Neural crest cell (in vitro differentiated cells): Measurements from ENCODE around the gene FAM13A. TPM values are rescaled to one million over a fixed set of nuclear protein-coding genes. Genes with fewer than 3 reads are reported as not detected.

Experiments
- DNase-seq: peaks from one replicate; pipeline ENCODE4 v3.0.0; 2021; ENCODE audit warnings: low read depth, mixed read lengths, low spot score
- H3K27ac Mint-ChIP-seq: one replicate; pipeline ENCODE4 v1.8.0; 2021; ENCODE audit warnings: mild to moderate bottlenecking, mixed read lengths; ENCODE audit not compliant: unreplicated experiment
- H3K27me3 Mint-ChIP-seq: 2 replicates; pipeline ENCODE4 v1.8.0; 2021; ENCODE audit warnings: low read depth, mild to moderate bottlenecking, mixed read lengths
- H3K36me3 Mint-ChIP-seq: 2 replicates; pipeline ENCODE4 v1.8.0; 2021; ENCODE audit warnings: low read depth, mild to moderate bottlenecking, mixed read lengths
- H3K4me1 Mint-ChIP-seq: 2 replicates; pipeline ENCODE4 v1.8.0; 2021; ENCODE audit warnings: mixed read lengths
- H3K4me3 Mint-ChIP-seq: one replicate; pipeline ENCODE4 v1.8.0; 2021; ENCODE audit warnings: mild to moderate bottlenecking, mixed read lengths
- H3K9me3 Mint-ChIP-seq: 2 replicates; pipeline ENCODE4 v1.8.0; 2021; ENCODE audit warnings: mixed read lengths
- total RNA-seq: library from RNA; stranded (reverse); gene quantifications from 2 replicates; pipeline ENCODE4 v1.2.1, GENCODE V29; 2021
- TF ChIP-seq, protein P1 (sequence below): fragments of 200-600 bp; sonication (generic); conservative IDR thresholded peaks from 2 replicates; pipeline ENCODE4 v1.5.0; 2021; ENCODE audit warnings: antibody characterized with exemption, mild to moderate bottlenecking

Gene FAM13A
- total RNA-seq, 1 donor from 2014 or later: 18.1 TPM

- no peak overlapping the region for H3K4me3 Mint-ChIP-seq
- peaks cover 20% of the 10 kb centered on the region for H3K4me1 Mint-ChIP-seq
- H3K36me3 Mint-ChIP-seq: peaks cover 15% of the 10 kb centered on the region
- H3K9me3 Mint-ChIP-seq: peaks cover 3% of the 10 kb centered on the region
- no peaks in the 10 kb centered on the region for H3K27me3 Mint-ChIP-seq
- H3K27ac Mint-ChIP-seq: no peak overlapping the region
- DNase-seq: no peak
- TF ChIP-seq, protein P1, sequence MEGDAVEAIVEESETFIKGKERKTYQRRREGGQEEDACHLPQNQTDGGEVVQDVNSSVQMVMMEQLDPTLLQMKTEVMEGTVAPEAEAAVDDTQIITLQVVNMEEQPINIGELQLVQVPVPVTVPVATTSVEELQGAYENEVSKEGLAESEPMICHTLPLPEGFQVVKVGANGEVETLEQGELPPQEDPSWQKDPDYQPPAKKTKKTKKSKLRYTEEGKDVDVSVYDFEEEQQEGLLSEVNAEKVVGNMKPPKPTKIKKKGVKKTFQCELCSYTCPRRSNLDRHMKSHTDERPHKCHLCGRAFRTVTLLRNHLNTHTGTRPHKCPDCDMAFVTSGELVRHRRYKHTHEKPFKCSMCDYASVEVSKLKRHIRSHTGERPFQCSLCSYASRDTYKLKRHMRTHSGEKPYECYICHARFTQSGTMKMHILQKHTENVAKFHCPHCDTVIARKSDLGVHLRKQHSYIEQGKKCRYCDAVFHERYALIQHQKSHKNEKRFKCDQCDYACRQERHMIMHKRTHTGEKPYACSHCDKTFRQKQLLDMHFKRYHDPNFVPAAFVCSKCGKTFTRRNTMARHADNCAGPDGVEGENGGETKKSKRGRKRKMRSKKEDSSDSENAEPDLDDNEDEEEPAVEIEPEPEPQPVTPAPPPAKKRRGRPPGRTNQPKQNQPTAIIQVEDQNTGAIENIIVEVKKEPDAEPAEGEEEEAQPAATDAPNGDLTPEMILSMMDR: no peak
These were observed 268.6 kb downstream of the FAM13A start for GRCh38 chr4:88788424-88788823.

DNA sequence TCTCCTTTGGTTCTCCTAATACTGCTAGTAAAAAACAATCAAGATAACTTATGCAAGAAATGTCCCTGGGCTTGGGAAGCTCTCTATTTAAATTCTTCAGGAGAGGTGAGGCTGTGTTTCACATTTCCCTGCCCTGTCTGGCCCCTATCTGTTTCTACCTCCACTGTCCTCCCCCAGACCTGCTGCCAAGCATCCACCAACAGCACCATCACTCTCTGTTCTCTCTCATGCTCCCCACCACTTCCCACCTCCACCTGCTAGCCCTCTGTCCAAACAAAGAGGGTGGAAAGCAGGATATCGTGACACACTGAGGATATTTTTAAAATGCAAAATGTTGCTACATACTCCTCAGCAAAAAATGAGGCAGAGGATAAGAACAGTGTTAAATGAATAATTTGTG is 271.0 kb downstream of the FAM13A start:
- Mint-ChIP-seq H3K36me3 (peaks cover 12% of the 10 kb centered on the region), H3K4me3 (no peak overlapping the region), H3K9me3 (no peaks in the 10 kb centered on the region), H3K27ac (no peak overlapping the region), H3K4me1 (peaks cover 5% of the 10 kb centered on the region), H3K27me3 (no peaks in the 10 kb centered on the region)
- TF ChIP-seq, protein P1: no peak
- no peak for DNase-seq

GRCh38 chr4:88780389-88780788 is 276.6 kb downstream of the FAM13A start:
- H3K36me3 Mint-ChIP-seq: peaks cover 5% of the 10 kb centered on the region
- H3K9me3 Mint-ChIP-seq: no peaks in the 10 kb centered on the region
- no peaks in the 10 kb centered on the region for H3K4me1 Mint-ChIP-seq
- DNase-seq: no peak
- no peak overlapping the region for H3K4me3 Mint-ChIP-seq
- H3K27ac Mint-ChIP-seq: peak overlapping the region; percentile 44
- TF ChIP-seq, protein P1: no peak
- no peaks in the 10 kb centered on the region for H3K27me3 Mint-ChIP-seq

DNA sequence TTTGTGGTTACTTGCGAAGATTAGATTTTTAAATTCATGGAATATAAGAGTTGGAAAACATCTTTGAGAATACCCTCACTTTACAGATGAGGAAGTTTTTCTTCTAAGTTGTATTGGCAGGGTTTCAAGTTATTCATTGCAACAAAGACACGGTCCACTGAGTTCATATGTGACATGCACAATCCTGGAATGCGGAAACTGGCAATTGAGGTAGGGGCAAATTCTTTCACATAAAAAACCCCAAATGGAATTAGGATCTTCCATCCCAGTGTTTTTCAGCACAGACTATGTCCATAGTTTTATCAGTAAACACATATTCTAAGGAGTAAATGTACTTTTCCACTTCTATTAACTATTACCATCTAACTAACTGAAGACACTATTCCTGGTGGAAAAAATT is 277.6 kb downstream of the FAM13A start:
- H3K27me3 Mint-ChIP-seq: no peaks in the 10 kb centered on the region
- TF ChIP-seq, protein P1: no peak
- H3K4me1 Mint-ChIP-seq: peaks cover 4% of the 10 kb centered on the region
- no peak overlapping the region for H3K27ac Mint-ChIP-seq
- DNase-seq: no peak
- no peak overlapping the region for H3K4me3 Mint-ChIP-seq
- peaks cover 5% of the 10 kb centered on the region for H3K9me3 Mint-ChIP-seq
- H3K36me3 Mint-ChIP-seq: peaks cover 10% of the 10 kb centered on the region

- no peaks in the 10 kb centered on the region for H3K27me3 Mint-ChIP-seq
- no peak overlapping the region for H3K27ac Mint-ChIP-seq
- TF ChIP-seq, protein P1: no peak
- no peak overlapping the region for H3K4me3 Mint-ChIP-seq
- H3K4me1 Mint-ChIP-seq: peaks cover 4% of the 10 kb centered on the region
- no peak for DNase-seq
- peaks cover 16% of the 10 kb centered on the region for H3K36me3 Mint-ChIP-seq
- peaks cover 5% of the 10 kb centered on the region for H3K9me3 Mint-ChIP-seq
These were observed 281.5 kb downstream of the FAM13A start for GRCh38 chr4:88775529-88775928.

- TF ChIP-seq, protein P1: no peak
- H3K36me3 Mint-ChIP-seq: peaks cover 13% of the 10 kb centered on the region
- H3K4me1 Mint-ChIP-seq: peaks cover 4% of the 10 kb centered on the region
- no peak for DNase-seq
- no peaks in the 10 kb centered on the region for H3K27me3 Mint-ChIP-seq
- no peak overlapping the region for H3K4me3 Mint-ChIP-seq
- no peak overlapping the region for H3K27ac Mint-ChIP-seq
- H3K9me3 Mint-ChIP-seq: peaks cover 5% of the 10 kb centered on the region
These were observed 282.0 kb downstream of the FAM13A start for GRCh38 chr4:88775026-88775425.
